Measurements from ENCODE around the gene NPLOC4. TPM values are rescaled to one million over a fixed set of nuclear protein-coding genes. Genes with fewer than 3 reads are reported as not detected.

NPLOC4 gene
- total and polyA plus RNA-seq, 2 of the 13 experiments (the other 11 are each of a cell fraction or from before 2014, with no cell fraction given): 57.0 to 97.0 TPM

DNA sequence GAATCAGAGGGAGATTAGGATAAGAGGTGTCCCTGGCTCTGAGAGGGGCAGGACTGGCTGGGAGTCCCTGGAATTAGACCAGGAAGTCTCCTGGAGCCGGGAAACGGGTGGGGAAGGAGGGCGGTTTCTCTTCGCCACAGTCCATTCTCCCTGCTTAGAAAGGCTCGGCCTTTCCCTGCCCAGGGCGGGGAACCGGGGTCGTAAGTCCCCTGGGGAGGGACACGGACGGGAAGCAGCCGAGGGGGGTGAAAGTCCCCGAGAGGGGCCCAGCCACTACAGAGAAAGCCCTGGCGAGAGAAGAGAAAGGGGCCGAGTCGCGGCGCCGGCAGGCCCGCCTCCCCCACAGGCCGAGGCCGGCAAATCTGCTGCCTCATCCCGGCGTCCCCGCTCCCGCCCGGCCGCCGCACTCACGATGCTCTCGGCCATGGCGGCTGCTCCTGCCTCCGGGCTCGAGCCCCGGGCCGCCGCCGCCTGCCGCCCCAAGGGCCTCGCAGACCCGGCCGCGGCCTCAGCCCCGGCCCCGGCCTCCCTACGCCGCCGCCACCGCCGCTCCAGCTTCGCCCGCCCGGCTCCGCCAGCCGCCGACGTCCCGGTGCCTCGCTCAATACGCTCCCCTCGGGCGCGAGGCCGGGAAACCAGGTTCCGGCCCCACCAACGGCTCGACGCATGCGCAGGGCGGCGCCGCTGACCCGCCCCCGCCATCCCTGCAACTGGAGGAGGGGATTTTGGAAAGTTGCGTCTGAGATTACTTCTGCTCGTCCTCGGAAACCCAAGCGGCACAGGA is at the start of gene NPLOC4, which contains the start of gene TSPAN10 (continued):
- 0 out of 2 replicates have a peak, but pooled peaks have one; percentile 38 for TF ChIP-seq SNAI1 (CRISPR knock-in tag; IDR thresholded peaks at IDR 0.05; ENCODE audit: borderline replicate concordance)
- 0 out of 2 replicates have a peak, but pooled peaks have one; percentile 93 for TF ChIP-seq KDM3A (CRISPR knock-in tag; IDR thresholded peaks at IDR 0.05; ENCODE audit: low read depth)
- TF ChIP-seq, protein P1, sequence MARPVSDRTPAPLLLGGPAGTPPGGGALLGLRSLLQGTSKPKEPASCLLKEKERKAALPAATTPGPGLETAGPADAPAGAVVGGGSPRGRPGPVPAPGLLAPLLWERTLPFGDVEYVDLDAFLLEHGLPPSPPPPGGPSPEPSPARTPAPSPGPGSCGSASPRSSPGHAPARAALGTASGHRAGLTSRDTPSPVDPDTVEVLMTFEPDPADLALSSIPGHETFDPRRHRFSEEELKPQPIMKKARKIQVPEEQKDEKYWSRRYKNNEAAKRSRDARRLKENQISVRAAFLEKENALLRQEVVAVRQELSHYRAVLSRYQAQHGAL (CRISPR knock-in tag; IDR thresholded peaks at IDR 0.05; ENCODE audit: not compliant biosample characterization): no peak
- no peak for TF ChIP-seq NR2F6 (IDR thresholded peaks at IDR 0.05)
- TF ChIP-seq NR2F6 (CRISPR knock-in tag; IDR thresholded peaks at IDR 0.05): peak; percentile 70; the same call in 1 of the 2 replicates
- 0 out of 2 replicates have a peak, but pooled peaks have one; percentile 38 for TF ChIP-seq SATB2 (CRISPR knock-in tag; IDR thresholded peaks at IDR 0.05)
- TF ChIP-seq ZKSCAN5 (CRISPR knock-in tag; IDR thresholded peaks at IDR 0.05): no peak
- TF ChIP-seq, protein P2, sequence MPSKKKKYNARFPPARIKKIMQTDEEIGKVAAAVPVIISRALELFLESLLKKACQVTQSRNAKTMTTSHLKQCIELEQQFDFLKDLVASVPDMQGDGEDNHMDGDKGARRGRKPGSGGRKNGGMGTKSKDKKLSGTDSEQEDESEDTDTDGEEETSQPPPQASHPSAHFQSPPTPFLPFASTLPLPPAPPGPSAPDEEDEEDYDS (CRISPR knock-in tag; IDR thresholded peaks at IDR 0.05): peak; percentile 47; the same call in 1 of the 2 replicates
- no peak for TF ChIP-seq ISX (CRISPR knock-in tag; conservative IDR thresholded peaks at IDR 0.05)
- TF ChIP-seq, protein P3, sequence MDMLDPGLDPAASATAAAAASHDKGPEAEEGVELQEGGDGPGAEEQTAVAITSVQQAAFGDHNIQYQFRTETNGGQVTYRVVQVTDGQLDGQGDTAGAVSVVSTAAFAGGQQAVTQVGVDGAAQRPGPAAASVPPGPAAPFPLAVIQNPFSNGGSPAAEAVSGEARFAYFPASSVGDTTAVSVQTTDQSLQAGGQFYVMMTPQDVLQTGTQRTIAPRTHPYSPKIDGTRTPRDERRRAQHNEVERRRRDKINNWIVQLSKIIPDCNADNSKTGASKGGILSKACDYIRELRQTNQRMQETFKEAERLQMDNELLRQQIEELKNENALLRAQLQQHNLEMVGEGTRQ (IDR thresholded peaks at IDR 0.05; ENCODE audit: low read depth, low read length): no peak
- TF ChIP-seq, protein P3 (CRISPR knock-in tag; IDR thresholded peaks at IDR 0.05; ENCODE audit: borderline replicate concordance): no peak
- TF ChIP-seq KMT2B (CRISPR knock-in tag; IDR thresholded peaks at IDR 0.05): peak; percentile 95
- TF ChIP-seq SMYD3 (CRISPR knock-in tag; IDR thresholded peaks at IDR 0.05): no peak
- TF ChIP-seq, protein P4, sequence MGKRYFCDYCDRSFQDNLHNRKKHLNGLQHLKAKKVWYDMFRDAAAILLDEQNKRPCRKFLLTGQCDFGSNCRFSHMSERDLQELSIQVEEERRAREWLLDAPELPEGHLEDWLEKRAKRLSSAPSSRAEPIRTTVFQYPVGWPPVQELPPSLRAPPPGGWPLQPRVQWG (CRISPR knock-in tag; IDR thresholded peaks at IDR 0.05; ENCODE audit: borderline replicate concordance, low read depth): no peak
- TF ChIP-seq, protein P5, sequence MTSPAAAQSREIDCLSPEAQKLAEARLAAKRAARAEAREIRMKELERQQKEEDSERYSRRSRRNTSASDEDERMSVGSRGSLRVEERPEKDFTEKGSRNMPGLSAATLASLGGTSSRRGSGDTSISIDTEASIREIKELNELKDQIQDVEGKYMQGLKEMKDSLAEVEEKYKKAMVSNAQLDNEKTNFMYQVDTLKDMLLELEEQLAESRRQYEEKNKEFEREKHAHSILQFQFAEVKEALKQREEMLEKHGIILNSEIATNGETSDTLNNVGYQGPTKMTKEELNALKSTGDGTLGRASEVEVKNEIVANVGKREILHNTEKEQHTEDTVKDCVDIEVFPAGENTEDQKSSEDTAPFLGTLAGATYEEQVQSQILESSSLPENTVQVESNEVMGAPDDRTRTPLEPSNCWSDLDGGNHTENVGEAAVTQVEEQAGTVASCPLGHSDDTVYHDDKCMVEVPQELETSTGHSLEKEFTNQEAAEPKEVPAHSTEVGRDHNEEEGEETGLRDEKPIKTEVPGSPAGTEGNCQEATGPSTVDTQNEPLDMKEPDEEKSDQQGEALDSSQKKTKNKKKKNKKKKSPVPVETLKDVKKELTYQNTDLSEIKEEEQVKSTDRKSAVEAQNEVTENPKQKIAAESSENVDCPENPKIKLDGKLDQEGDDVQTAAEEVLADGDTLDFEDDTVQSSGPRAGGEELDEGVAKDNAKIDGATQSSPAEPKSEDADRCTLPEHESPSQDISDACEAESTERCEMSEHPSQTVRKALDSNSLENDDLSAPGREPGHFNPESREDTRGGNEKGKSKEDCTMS (CRISPR knock-in tag; conservative IDR thresholded peaks at IDR 0.05): no peak
- TF ChIP-seq ZBTB38 (CRISPR knock-in tag; IDR thresholded peaks at IDR 0.05): peak; percentile 65; the same call in 1 of the 2 replicates
- TF ChIP-seq ZNF274 (CRISPR knock-in tag; IDR thresholded peaks at IDR 0.05): peak; percentile 27; the same call in 1 of the 2 replicates
- peak; percentile 96 for TF ChIP-seq GATAD1 (CRISPR knock-in tag; IDR thresholded peaks at IDR 0.05)
- peak; percentile 83; the same call in 1 of the 2 replicates for TF ChIP-seq ZSCAN21 (CRISPR knock-in tag; IDR thresholded peaks at IDR 0.05; ENCODE audit: borderline replicate concordance)
- no peak for TF ChIP-seq RORA (CRISPR knock-in tag; IDR thresholded peaks at IDR 0.05)
- TF ChIP-seq ZNF207 (IDR thresholded peaks at IDR 0.05; ENCODE audit: borderline replicate concordance): no peak
- no peak for TF ChIP-seq FIP1L1 (IDR thresholded peaks at IDR 0.05; ENCODE audit: borderline replicate concordance, insufficient read depth, low read depth, low read length)
- TF ChIP-seq TBP (CRISPR knock-in tag; IDR thresholded peaks at IDR 0.05): peak; percentile 92; the same call in 1 of the 2 replicates
- no peak for TF ChIP-seq SRSF9 (IDR thresholded peaks at IDR 0.05; ENCODE audit: borderline replicate concordance, insufficient read depth, low read depth, low read length, poor library complexity, severe bottlenecking)

Measured in HepG2 (cell line).